Esophagus muscularis mucosa (tissue), 4 donors: ENCODE results near the gene COX6A1. TPM values are rescaled to one million over a fixed set of nuclear protein-coding genes. Genes with fewer than 3 reads are reported as not detected.
"Not testable (repeated sequence)": the region's sequence is repeated elsewhere in the genome, so short reads cannot be mapped to it uniquely, and the experiment has no call there.

Source experiments
- DNase-seq: peaks from one replicate; pipeline ENCODE4 v3.0.0-alpha.2; 2017; ENCODE audit errors: extremely low spot score
- H3K27ac ChIP-seq, 4 donors: fragments of 200-600 bp; sonication (generic); replicated peaks in 1 of 4; 1 replicate in 3 of 4; 2 replicates in 1 of 4; pipeline ENCODE4 v1.5.1; 2016 to 2019; ENCODE audit warnings: mild to moderate bottlenecking in 1 of 4
- H3K27me3 ChIP-seq, 4 donors: fragments of 200-600 bp; sonication (generic); one replicate each; pipeline versions ENCODE4 v1.5.1 to v1.6.0; 2016 to 2019
- H3K36me3 ChIP-seq, 4 donors: fragments of 200-600 bp; sonication (generic); one replicate each; pipeline ENCODE4 v1.5.1; 2016 to 2019
- H3K4me1 ChIP-seq, 4 donors: fragments of 200-600 bp; sonication (generic); one replicate each; pipeline ENCODE4 v1.5.1; 2016 to 2019
- H3K4me3 ChIP-seq, 4 donors: fragments of 200-600 bp; sonication (generic); 1 replicate in 2 of 4; 2 replicates in 2 of 4; pipeline ENCODE4 v1.5.1; 2016 to 2019; ENCODE audit warnings: mild to moderate bottlenecking in 4 of 4, moderate library complexity in 1 of 4
- H3K9me3 ChIP-seq, 4 donors: fragments of 200-600 bp; sonication (generic); 1 replicate in 3 of 4; 2 replicates in 1 of 4; pipeline ENCODE4 v1.5.1; 2016 to 2019
- EP300 ChIP-seq: sonication (generic); formaldehyde crosslinking; IDR thresholded peaks from one replicate; pipeline ENCODE4 v1.6.1; 2017; ENCODE audit warnings: antibody characterized with exemption
- POLR2A ChIP-seq: fragments of 450-650 bp; IDR thresholded peaks from one replicate; pipeline ENCODE4 v1.6.1; 2017; ENCODE audit warnings: antibody characterized with exemption, moderate library complexity, mild to moderate bottlenecking, low read depth
- POLR2AphosphoS5 ChIP-seq, 2 donors: sonication (generic); formaldehyde crosslinking; IDR thresholded peaks; one replicate each; pipeline ENCODE4 v1.6.1; 2017; ENCODE audit warnings: antibody characterized with exemption in 2 of 2
- WGBS: methylation state at CpG from one replicate; pipeline ENCODE4 v1.1.5; 2018; 5-methylcytosine and 5-hydroxymethylcytosine counted together
- intact Hi-C: fragments of 100-400 bp; cut with DNase I; formaldehyde crosslinking; loops from one replicate; pipeline ENCODE4 v1.15.1; 2023
- total RNA-seq, 4 donors: library from RNA; depleted of rRNA; stranded (reverse); fragments of >200 nt; gene quantifications; one replicate each; pipeline versions ENCODE4 v1.1.0 to v1.2.1, GENCODE V29; 2016
- TF ChIP-seq, protein P1 (sequence below), 3 experiments: fragments of 200-600 bp in 2 of 3; fragments of 450-650 bp in 1 of 3; sonication (generic) in 2 of 3; IDR thresholded peaks; one replicate each; pipeline ENCODE4 v1.5.1; 2017 to 2019; ENCODE audit warnings: antibody characterized with exemption in 3 of 3, mild to moderate bottlenecking in 2 of 3, moderate library complexity in 1 of 3

The COX6A1 gene
- total RNA-seq, 4 donors from 2014 or later = 499 to 689 (median 548) TPM

DNA sequence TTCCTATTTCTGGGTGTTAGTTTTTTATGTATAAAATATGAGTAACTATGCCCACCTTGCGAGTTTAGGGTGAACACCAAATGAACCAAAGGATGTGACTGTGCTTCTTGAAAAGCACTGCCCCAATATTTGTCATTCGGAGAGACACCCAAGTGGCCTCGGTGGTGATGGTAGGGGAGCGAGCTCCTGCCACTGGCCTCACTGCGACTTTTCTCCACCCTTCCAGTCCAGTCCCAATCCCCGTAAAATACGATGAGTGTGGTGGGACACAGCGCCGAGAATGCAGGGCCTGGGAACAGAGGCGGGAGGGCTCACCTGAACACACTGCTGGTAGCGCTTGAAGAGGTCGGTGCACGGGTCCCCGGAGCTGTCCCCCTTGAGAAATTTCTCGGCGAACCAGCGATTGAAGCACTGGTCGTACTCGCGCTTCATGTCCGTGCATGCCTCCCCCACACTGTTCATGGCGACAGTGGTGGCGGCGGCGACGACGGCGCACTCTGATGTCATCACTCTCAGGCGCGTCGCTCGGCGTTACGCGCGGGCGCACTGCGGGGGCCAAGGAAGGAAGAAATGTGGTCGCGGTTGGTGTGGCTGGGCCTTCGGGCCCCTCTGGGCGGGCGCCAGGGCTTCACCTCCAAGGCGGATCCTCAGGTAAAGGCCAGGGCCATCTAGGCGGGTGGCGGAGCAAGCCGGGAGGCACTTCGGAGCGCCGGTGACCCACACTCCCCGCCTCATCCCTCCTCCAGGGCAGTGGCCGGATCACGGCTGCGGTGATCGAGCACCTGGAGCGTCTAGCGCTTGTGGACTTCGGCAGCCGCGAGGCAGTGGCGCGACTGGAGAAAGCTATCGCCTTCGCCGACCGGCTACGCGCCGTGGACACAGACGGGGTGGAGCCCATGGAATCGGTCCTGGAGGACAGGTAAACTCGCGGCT is 8.3 kb downstream of the COX6A1 start, which contains the start of the genes GATC and TRIAP1:
TSS of gene GATC (plus strand) at position 534 of the 933 bp plus-strand sequence. CDS start at position 571, 37 bp downstream.
TSS of gene TRIAP1 (minus strand) at position 474 of the 933 bp plus-strand sequence. CDS start at position 462, 12 bp downstream.
- H3K36me3 ChIP-seq = peaks cover 5 to 49% (median 34%) of the 10 kb centered on the region in 4 donors
- no peak for TF ChIP-seq EP300
- peak; percentile 39 for TF ChIP-seq POLR2A
- TF ChIP-seq POLR2AphosphoS5 (IDR thresholded peaks at IDR 0.05) = peak; percentile 96 to 98
- TF ChIP-seq, protein P1, sequence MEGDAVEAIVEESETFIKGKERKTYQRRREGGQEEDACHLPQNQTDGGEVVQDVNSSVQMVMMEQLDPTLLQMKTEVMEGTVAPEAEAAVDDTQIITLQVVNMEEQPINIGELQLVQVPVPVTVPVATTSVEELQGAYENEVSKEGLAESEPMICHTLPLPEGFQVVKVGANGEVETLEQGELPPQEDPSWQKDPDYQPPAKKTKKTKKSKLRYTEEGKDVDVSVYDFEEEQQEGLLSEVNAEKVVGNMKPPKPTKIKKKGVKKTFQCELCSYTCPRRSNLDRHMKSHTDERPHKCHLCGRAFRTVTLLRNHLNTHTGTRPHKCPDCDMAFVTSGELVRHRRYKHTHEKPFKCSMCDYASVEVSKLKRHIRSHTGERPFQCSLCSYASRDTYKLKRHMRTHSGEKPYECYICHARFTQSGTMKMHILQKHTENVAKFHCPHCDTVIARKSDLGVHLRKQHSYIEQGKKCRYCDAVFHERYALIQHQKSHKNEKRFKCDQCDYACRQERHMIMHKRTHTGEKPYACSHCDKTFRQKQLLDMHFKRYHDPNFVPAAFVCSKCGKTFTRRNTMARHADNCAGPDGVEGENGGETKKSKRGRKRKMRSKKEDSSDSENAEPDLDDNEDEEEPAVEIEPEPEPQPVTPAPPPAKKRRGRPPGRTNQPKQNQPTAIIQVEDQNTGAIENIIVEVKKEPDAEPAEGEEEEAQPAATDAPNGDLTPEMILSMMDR (IDR thresholded peaks at IDR 0.05) = peak in 2 of 3 experiments; percentile 14 to 35
- DNase-seq = peak; percentile 95
- intact Hi-C loops = no loop called here
- WGBS = under 1% methylated on average over 48 of the region's 73 CpGs
- peaks cover 19 to 40% (median 30%) of the 10 kb centered on the region in 4 donors for H3K4me1 ChIP-seq
- peak within 1 kb of the TSS; percentile 89 to 93 (median 90) for H3K27ac ChIP-seq
- H3K4me3 ChIP-seq = peak within 1 kb of the TSS; percentile 80 to 90 (median 88)
- peaks cover 0 to 5% (median 0%) of the 10 kb centered on the region in 4 donors for H3K9me3 ChIP-seq
- H3K27me3 ChIP-seq = no peaks in the 10 kb centered on the region

DNA sequence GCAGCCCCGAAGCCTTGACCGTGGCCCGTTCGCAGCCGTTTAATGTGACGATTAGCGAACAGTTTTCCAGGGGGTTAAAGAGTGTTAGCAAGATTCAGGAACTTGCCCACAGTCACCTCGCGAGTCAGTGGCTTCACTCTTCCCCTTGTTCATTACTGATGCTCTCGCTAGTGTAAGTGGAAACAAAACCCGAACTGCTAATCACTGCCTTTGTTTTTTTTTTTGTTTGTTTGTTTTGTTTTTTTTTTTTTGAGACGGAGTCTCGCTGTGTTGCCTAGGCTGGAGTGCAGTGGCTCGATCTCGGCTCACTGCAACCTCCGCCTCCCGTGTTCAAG is 8.9 kb downstream of the COX6A1 start:
- H3K27me3 ChIP-seq, intact Hi-C loops, DNase-seq, H3K9me3 ChIP-seq: not testable (repeated sequence)
- Histone ChIP-seq H3K27ac (peak overlapping the region; percentile 89 to 93 (median 90)), H3K4me1 (peaks cover 19 to 40% (median 30%) of the 10 kb centered on the region in 4 donors), H3K4me3 (peak overlapping the region; percentile 80 to 90 (median 88)), H3K36me3 (peaks cover 5 to 48% (median 31%) of the 10 kb centered on the region in 4 donors)
- 6% methylated on average over 17 of the region's 17 CpGs for WGBS

DNA sequence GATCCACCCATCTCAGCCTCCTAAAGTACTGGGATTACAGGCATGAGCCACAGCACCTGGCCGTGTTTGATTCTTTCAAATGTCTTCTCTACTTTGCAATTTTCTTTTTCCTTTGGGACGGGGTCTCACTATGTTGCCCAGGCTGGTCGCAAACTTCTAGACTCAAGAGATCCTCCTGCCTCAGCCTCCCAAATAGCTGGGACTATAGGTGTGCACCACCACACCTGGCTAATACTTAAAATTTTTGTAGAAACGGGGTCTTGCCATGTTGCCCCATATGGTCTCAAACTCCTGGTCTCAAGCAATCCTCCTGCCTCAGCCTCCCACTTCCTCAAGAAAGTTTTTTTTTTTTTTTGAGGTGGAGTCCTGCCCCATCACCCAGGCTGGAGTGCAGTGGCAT is 10.1 kb downstream of the COX6A1 start:
- Histone ChIP-seq H3K4me1 (peaks cover 19 to 40% (median 30%) of the 10 kb centered on the region in 4 donors), H3K27me3 (no peaks in the 10 kb centered on the region), H3K9me3 (peaks cover 0 to 5% (median 0%) of the 10 kb centered on the region in 4 donors), H3K4me3 (peak overlapping the region in 1 of 4 donors; percentile 87), H3K36me3 (peaks cover 5 to 43% (median 31%) of the 10 kb centered on the region in 4 donors), H3K27ac (no peak overlapping the region)
- no peak for TF ChIP-seq POLR2A
- no peak for TF ChIP-seq EP300
- TF ChIP-seq POLR2AphosphoS5 (IDR thresholded peaks at IDR 0.05) = no peak
- TF ChIP-seq, protein P1 (IDR thresholded peaks at IDR 0.05) = no peak
- intact Hi-C loops = no loop called here
- WGBS = 94% methylated on average over 4 of the region's 4 CpGs
- DNase-seq = no peak

DNA sequence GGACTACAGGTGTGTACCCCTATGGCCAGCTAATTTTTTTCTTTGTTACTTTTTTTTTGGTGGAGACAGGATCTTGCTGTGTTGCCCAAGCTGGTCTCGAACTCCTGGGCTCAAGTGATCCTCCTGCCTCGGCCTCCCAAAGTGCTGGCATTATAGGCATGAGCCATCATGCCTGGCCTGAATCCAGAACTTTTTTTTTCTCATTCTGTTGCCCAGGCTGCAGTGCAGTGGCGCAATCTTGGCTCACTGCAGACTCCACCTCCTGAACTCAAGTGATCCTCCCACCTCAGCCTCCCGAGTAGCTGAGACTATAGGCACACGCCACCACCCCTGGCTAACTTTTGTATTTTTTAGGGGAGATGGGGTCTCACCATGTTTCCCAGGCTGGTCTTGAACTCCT is 14.6 kb downstream of the COX6A1 start:
- DNase-seq, intact Hi-C loops, H3K9me3 ChIP-seq, H3K27me3 ChIP-seq, H3K4me3 ChIP-seq, H3K27ac ChIP-seq: not testable (repeated sequence)
- Histone ChIP-seq H3K4me1 (peaks cover 4 to 20% (median 10%) of the 10 kb centered on the region in 4 donors), H3K36me3 (peaks cover 18 to 60% (median 43%) of the 10 kb centered on the region in 4 donors)
- whole genome bisulfite sequencing = 92% methylated on average over 5 of the region's 5 CpGs

DNA sequence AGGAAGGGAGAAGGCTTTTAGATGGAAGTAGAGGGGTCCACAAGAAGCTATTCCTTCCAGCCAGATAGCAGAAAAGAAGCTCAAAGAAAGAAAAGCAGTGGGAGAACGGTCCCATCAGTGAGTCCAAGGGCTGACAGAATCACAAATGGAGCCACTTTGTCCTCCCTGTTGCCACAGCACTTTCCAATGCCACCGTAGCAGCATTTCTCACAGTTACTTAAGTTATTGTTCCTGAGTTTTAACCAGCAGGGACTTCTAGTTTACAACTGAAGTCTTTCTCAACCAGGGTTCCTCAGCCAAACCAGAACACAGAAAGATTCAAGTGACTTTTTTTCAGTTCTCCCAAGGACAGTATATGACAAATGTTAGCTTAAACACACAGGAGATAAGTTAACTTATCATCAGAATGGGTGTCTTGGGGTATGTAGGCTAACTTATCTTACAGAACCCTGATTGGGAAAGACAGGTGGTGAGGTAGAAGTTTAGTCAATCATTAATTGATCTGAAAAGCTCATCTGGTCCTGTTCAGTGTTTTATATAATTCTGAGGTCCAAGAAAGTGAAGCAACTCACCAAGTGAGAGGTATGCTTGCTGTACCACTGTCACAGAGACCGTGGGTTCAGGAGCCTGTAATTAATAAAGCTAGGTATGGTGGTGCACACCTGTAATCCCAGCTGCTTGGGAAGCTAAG is 15.3 kb downstream of the COX6A1 start:
- Histone ChIP-seq H3K9me3 (no peaks in the 10 kb centered on the region), H3K36me3 (peaks cover 23 to 67% (median 50%) of the 10 kb centered on the region in 4 donors), H3K4me1 (peaks cover 0 to 13% (median 4%) of the 10 kb centered on the region in 4 donors), H3K27me3 (no peaks in the 10 kb centered on the region), H3K4me3 (no peak overlapping the region), H3K27ac (no peak overlapping the region)
- 90% methylated on average over 3 of the region's 3 CpGs for WGBS
- intact Hi-C loops = no loop called here
- TF ChIP-seq, protein P1 (IDR thresholded peaks at IDR 0.05) = no peak
- no peak for TF ChIP-seq POLR2A
- TF ChIP-seq EP300 = no peak
- TF ChIP-seq POLR2AphosphoS5 (IDR thresholded peaks at IDR 0.05) = no peak
- no peak for DNase-seq
